ENCODE results near the gene NFX1.
"Not testable (repeated sequence)": the region's sequence is repeated elsewhere in the genome, so short reads cannot be mapped to it uniquely, and the experiment has no call there.

- TF ChIP-seq POLR2A, CTCF (IDR thresholded peaks at IDR 0.05): not testable (repeated sequence)
Measured at GRCh38 chr9:33395159-33395879, 105.0 kb downstream of the NFX1 start.

All from testis (tissue), 2 donors.